Measurements from ENCODE around the gene SLC35G2. TPM values are rescaled to one million over a fixed set of nuclear protein-coding genes. Genes with fewer than 3 reads are reported as not detected.

Gene SLC35G2
- polyA plus RNA-seq, 1 donor (not counting 4 experiments of a cell fraction or from before 2014, with no cell fraction given): 1.9 TPM

- H2AFZ ChIP-seq (ENCODE audit: control insufficient read depth, low read length): no peak overlapping the region
- H3K4me3 ChIP-seq (ENCODE audit: control insufficient read depth in 2 of 3, extremely low read depth in 1 of 3, insufficient read depth in 2 of 3, low read depth in 1 of 3, low read length in 3 of 3): no peak overlapping the region
- H3K79me2 ChIP-seq (ENCODE audit: control insufficient read depth, insufficient read depth, low read length): peaks cover 96% of the 10 kb centered on the region
- H3K9ac ChIP-seq (ENCODE audit: control insufficient read depth, extremely low read depth, insufficient read depth, low read length): no peak overlapping the region
- dilution Hi-C loops (cut with MboI; ENCODE audit: extremely low pct_ligation_motif_present, low sequenced_read_pairs): no loop called here
- H3K4me1 ChIP-seq (ENCODE audit: control insufficient read depth, extremely low read depth, insufficient read depth, low read length): no peaks in the 10 kb centered on the region
- H3K4me2 ChIP-seq (ENCODE audit: control insufficient read depth, extremely low read depth, insufficient read depth, low read depth, low read length): no peak overlapping the region
- no peaks in the 10 kb centered on the region for H3K27me3 ChIP-seq (ENCODE audit: control insufficient read depth, extremely low read depth, insufficient read depth, low read length)
- no peak for TF ChIP-seq EZH2 (IDR thresholded peaks at IDR 0.05; ENCODE audit: low read length)
- TF ChIP-seq CTCF (optimal IDR thresholded peaks at IDR 0.05 in 1 of 3, IDR thresholded peaks at IDR 0.05 in 1 of 3, conservative IDR thresholded peaks at IDR 0.05 in 1 of 3; ENCODE audit: extremely low read depth in 1 of 3, insufficient read depth in 2 of 3, low read length in 3 of 3): no peak
- H4K20me1 ChIP-seq (ENCODE audit: control insufficient read depth, extremely low read depth, insufficient read depth, low read length): peaks cover 5% of the 10 kb centered on the region
- no peak for FAIRE-seq
- H3K9me3 ChIP-seq (ENCODE audit: control insufficient read depth, low read depth, low read length): no peaks in the 10 kb centered on the region
- no peaks in the 10 kb centered on the region for H3K9me1 ChIP-seq (ENCODE audit: control insufficient read depth, extremely low read depth, insufficient read depth, low read length)
- peaks cover 0 to 3% of the 10 kb centered on the region in 2 experiments for H3K36me3 ChIP-seq (ENCODE audit: control insufficient read depth in 2 of 2, extremely low read depth in 1 of 2, insufficient read depth in 2 of 2, low read length in 2 of 2)
- H3K27ac ChIP-seq (ENCODE audit: control insufficient read depth, insufficient read depth, low read length): no peak overlapping the region
- no peak for DNase-seq (ENCODE audit: low read depth, low spot score)
These were observed 85.0 kb downstream of the SLC35G2 start for GRCh38 chr3:136903899-136904298.

GRCh38 chr3:136904746-136905145, 85.8 kb downstream of the SLC35G2 start:
- H3K79me2 ChIP-seq (ENCODE audit: control insufficient read depth, insufficient read depth, low read length): peaks cover 99% of the 10 kb centered on the region
- H3K9ac ChIP-seq (ENCODE audit: control insufficient read depth, extremely low read depth, insufficient read depth, low read length): no peak overlapping the region
- FAIRE-seq (no peak), DNase-seq (ENCODE audit: low read depth, low spot score) (no peak)
- no peak for TF ChIP-seq EZH2 (IDR thresholded peaks at IDR 0.05; ENCODE audit: low read length)
- no peak for TF ChIP-seq CTCF (optimal IDR thresholded peaks at IDR 0.05 in 1 of 3, IDR thresholded peaks at IDR 0.05 in 1 of 3, conservative IDR thresholded peaks at IDR 0.05 in 1 of 3; ENCODE audit: extremely low read depth in 1 of 3, insufficient read depth in 2 of 3, low read length in 3 of 3)
- H2AFZ ChIP-seq (ENCODE audit: control insufficient read depth, low read length): no peak overlapping the region
- H3K27me3 ChIP-seq (ENCODE audit: control insufficient read depth, extremely low read depth, insufficient read depth, low read length): no peaks in the 10 kb centered on the region
- no peak overlapping the region for H3K4me2 ChIP-seq (ENCODE audit: control insufficient read depth, extremely low read depth, insufficient read depth, low read depth, low read length)
- H3K4me1 ChIP-seq (ENCODE audit: control insufficient read depth, extremely low read depth, insufficient read depth, low read length): no peaks in the 10 kb centered on the region
- no peak overlapping the region for H3K4me3 ChIP-seq (ENCODE audit: control insufficient read depth in 2 of 3, extremely low read depth in 1 of 3, insufficient read depth in 2 of 3, low read depth in 1 of 3, low read length in 3 of 3)
- H3K36me3 ChIP-seq (ENCODE audit: control insufficient read depth in 2 of 2, extremely low read depth in 1 of 2, insufficient read depth in 2 of 2, low read length in 2 of 2): peaks cover 0 to 1% of the 10 kb centered on the region in 2 experiments
- H3K27ac ChIP-seq (ENCODE audit: control insufficient read depth, insufficient read depth, low read length): no peak overlapping the region
- dilution Hi-C loops (cut with MboI; ENCODE audit: extremely low pct_ligation_motif_present, low sequenced_read_pairs): no loop called here
- peaks cover 3% of the 10 kb centered on the region for H3K9me1 ChIP-seq (ENCODE audit: control insufficient read depth, extremely low read depth, insufficient read depth, low read length)
- H3K9me3 ChIP-seq (ENCODE audit: control insufficient read depth, low read depth, low read length): no peaks in the 10 kb centered on the region
- peaks cover 5% of the 10 kb centered on the region for H4K20me1 ChIP-seq (ENCODE audit: control insufficient read depth, extremely low read depth, insufficient read depth, low read length)

Other genes with a start within 250 kb of the SLC35G2 start
- gene STAG1, start 66.7 kb upstream of the SLC35G2 start, polyA plus RNA-seq: 5.9 to 11.8 TPM (median 7.1 TPM) in 3 replicates
- 35.8 to 57.9 TPM (median 44.2 TPM) in 3 replicates for gene NCK1, start 43.1 kb downstream of the SLC35G2 start, polyA plus RNA-seq
- gene IL20RB, start 138.9 kb downstream of the SLC35G2 start, polyA plus RNA-seq: 192 to 319 TPM (median 239 TPM) in 3 replicates